ENCODE results near the gene XCL1.
A peak's percentile ranks its signal among the peaks of the same experiment; 100 is the strongest.
"Not testable (repeated sequence)": the region's sequence is repeated elsewhere in the genome, so short reads cannot be mapped to it uniquely, and the experiment has no call there.

Gene XCL1

DNA sequence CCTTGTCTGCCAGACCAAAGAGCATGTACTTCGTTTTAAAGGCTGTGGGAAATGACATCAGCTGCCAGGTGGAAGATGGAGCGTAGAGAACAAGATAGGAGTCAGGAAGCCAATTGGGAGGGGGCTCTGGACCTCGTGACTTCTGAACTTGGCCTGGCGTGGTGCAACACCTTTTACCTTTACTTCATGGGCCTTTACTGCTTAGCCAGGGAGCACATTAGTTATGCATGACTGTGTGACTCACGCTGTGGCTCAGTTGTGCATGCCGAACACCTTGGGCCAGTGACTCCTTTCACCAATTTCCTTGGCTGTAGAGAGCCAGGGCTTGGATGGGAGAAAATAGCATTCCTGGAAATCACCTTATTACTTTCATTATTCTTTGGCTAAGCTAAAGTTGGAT, 7.2 kb downstream of the XCL1 start:
- ATAC-seq (no peak), DNase-seq (no peak)
- Mint-ChIP-seq H3K9me3 (peaks cover 11 to 14% of the 10 kb centered on the region in 2 donors), H3K27ac (no peak overlapping the region), H3K4me3 (no peak overlapping the region), H3K4me1 (peaks cover 10% of the 10 kb centered on the region), H3K27me3 (no peaks in the 10 kb centered on the region)

DNA sequence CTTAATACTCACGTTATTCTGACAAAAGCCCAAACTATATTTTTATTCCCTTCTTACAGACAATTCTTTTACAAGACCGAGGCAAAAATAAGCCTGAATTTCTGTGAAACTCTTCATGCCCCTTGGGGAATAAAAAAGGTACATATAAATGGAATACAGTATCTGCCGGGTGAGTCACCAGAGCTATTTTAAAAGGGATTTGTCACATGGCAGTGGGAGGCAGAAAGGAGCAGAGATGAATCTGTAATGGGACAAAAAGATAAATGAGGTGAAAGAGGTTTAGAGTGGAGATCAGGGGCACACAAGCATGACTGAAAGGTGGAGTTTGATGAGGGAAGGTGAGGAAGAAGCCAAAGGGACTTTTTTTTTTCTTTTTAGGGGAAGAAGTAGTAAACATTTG, 8.8 kb downstream of the XCL1 start:
- H3K27ac Mint-ChIP-seq, result no peak overlapping the region
- H3K4me1 Mint-ChIP-seq, result no peaks in the 10 kb centered on the region
- H3K27me3 Mint-ChIP-seq, result no peaks in the 10 kb centered on the region
- peaks cover 11 to 14% of the 10 kb centered on the region in 2 donors for H3K9me3 Mint-ChIP-seq
- no peak overlapping the region for H3K4me3 Mint-ChIP-seq
- ATAC-seq, result no peak
- no peak for DNase-seq

DNA sequence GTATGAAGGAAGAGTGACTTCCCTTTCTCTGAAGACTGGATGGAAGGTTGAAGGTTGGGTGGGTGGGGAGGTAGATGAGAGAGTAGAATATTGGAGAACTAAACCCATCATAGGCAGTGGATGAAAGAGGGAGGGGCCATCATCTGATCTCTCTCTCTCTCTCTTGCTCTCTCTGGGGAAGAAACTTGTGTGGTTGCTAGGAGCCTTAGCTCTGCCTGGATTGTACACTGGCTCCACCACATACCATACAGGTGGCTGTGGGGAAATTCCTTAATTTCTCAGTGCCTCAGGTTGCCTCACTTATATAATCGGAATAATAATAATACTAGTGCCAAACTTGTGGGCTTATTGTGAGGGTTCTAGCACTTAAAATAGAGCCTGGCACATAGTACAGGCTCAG, 9.5 kb downstream of the XCL1 start:
- Mint-ChIP-seq H3K9me3 (peaks cover 11 to 14% of the 10 kb centered on the region in 2 donors), H3K27me3 (no peaks in the 10 kb centered on the region), H3K27ac (no peak overlapping the region), H3K4me3 (no peak overlapping the region), H3K4me1 (no peaks in the 10 kb centered on the region)
- ATAC-seq (no peak), DNase-seq (no peak)

DNA sequence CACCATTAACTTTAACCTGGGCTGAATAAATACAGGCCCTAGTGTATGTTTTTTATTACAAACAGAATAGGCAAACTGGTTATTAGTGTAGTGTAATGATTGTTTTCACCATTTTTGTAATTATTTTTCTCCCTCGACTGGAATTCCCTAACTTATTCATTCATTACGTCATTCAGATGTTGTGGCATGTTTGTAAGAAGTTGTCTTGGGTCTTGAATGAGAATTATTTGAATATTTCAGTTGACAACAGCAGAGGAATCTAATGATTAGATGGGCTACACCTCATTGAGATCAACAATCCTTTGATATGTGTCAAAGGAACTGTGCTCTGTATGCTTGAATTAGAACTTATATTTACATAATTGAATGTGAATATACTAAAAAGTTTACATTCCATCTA, 12.8 kb downstream of the XCL1 start:
- DNase-seq, result no peak
- no peaks in the 10 kb centered on the region for H3K27me3 Mint-ChIP-seq
- no peak for ATAC-seq
- peaks cover 11 to 14% of the 10 kb centered on the region in 2 donors for H3K9me3 Mint-ChIP-seq
- H3K4me3 Mint-ChIP-seq, result no peak overlapping the region
- H3K27ac Mint-ChIP-seq, result no peak overlapping the region
- no peaks in the 10 kb centered on the region for H3K4me1 Mint-ChIP-seq

DNA sequence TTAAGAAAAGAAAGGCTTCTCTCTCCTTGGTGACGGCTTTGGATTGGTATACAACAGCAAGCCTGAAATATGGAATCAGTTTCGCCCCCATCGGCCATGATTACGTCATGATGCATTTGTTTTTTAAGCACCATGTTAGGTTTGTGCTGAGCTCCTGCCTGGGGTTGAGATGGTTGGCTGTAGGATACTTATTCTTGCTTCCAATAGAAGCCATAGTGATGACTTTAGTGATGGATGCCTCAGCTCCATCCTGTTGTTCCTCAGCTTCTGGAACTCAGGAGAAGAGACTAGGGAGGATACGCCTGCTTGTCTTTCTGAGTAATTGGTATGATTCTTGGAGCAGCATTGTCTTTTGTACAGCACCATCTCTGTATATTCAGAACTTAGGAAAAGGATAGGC, 14.7 kb downstream of the XCL1 start:
- H3K4me3 Mint-ChIP-seq, result no peak overlapping the region
- peaks cover 11 to 14% of the 10 kb centered on the region in 2 donors for H3K9me3 Mint-ChIP-seq
- no peak overlapping the region for H3K27ac Mint-ChIP-seq
- H3K27me3 Mint-ChIP-seq, result no peaks in the 10 kb centered on the region
- no peak for DNase-seq
- no peaks in the 10 kb centered on the region for H3K4me1 Mint-ChIP-seq
- ATAC-seq, result no peak

DNA sequence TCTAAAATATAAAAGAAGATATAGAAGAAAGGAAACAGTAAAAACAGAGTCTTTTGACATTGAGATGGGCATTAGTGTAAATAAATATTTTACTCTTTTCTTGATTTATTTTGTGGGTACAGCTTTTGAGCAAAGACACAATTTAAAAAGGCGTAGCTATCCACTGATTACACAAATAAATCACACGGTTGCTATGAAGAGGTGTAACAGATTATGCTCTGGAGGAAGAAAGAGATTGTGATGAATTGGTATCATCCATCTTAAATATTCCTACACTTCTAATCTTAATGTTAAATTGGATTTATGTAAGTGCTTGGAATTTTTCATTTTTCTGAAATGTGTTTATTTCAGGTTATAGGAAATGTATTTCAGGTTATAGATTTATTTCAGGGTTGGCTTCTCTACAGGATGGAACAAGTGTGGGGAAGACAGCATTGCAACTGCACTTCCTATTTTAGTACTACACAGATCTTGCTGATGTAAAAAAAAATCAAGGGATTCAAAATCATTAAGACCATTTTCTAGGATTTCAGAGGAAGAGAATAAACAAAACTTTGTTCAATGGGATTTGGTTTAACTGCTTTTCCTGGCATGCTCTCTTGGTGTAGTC, 15.3 kb downstream of the XCL1 start:
- no peak for DNase-seq
- no peaks in the 10 kb centered on the region for H3K27me3 Mint-ChIP-seq
- H3K9me3 Mint-ChIP-seq, result peaks cover 11 to 14% of the 10 kb centered on the region in 2 donors
- H3K4me1 Mint-ChIP-seq, result no peaks in the 10 kb centered on the region
- no peak for ATAC-seq
- H3K4me3 Mint-ChIP-seq, result no peak overlapping the region
- no peak overlapping the region for H3K27ac Mint-ChIP-seq

DNA sequence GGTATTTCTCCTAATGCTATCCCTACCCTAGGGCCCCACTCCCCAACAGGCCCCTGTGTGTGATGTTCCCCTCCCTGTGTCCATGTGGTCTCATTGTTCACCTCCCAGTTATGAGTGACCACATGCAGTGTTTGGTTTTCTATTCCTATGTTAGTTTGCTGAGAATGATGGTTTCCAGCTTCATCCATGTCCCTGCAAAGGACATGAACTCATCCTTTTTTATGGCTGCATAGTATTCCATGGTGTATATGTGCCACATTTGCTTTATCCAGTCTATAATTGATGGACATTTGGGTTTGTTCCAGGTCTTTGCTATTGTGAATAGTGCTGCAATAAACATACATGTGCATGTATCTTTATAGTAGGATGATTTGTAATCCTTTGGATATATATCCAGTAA, 19.0 kb downstream of the XCL1 start:
- not testable (repeated sequence) for H3K27ac Mint-ChIP-seq, H3K27me3 Mint-ChIP-seq, H3K9me3 Mint-ChIP-seq, H3K4me3 Mint-ChIP-seq, DNase-seq, H3K4me1 Mint-ChIP-seq, ATAC-seq

DNA sequence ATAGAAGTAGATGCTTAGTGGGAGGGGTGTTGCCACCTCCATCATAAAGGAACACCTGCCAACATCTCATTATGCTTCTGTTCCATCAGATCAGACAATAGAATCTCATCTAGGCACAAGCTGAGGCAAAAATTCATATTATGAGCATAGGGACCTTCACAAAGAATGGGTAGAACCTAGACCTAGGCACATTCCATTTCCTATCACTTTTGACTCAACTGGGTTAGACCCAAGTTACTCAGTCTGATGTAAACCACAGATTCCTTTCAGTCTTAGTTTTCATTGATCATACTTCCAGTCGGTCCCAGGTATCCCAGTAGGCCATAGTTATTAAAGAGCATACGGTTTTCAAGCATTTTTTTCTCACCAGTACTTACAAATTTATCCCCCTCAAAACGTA, 21.7 kb downstream of the XCL1 start:
- H3K27me3 Mint-ChIP-seq, result no peaks in the 10 kb centered on the region
- H3K4me1 Mint-ChIP-seq, result no peaks in the 10 kb centered on the region
- no peak overlapping the region for H3K4me3 Mint-ChIP-seq
- DNase-seq (no peak), ATAC-seq (no peak)
- H3K27ac Mint-ChIP-seq, result no peak overlapping the region
- no peaks in the 10 kb centered on the region for H3K9me3 Mint-ChIP-seq

DNA sequence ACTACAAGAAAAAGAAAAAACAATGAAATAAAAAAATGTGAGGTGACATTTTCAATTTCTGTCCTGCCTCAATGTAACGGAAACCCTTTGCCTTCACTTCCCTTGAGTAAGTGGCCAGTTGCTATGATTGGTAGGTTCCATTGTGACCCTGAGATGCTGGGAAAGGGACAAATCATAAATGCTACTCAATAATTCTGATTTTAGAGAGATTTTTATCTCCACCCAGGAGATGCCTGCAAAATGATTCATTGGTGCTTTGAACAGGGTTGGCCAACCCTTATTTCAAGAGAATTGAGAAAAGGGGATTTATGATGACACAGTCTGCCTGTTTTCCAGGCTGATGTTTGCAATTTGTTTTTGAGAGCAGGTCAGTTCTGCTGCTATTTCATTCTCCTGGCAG, 22.5 kb downstream of the XCL1 start:
- ATAC-seq (no peak), DNase-seq (no peak)
- Mint-ChIP-seq H3K27me3 (no peaks in the 10 kb centered on the region), H3K27ac (no peak overlapping the region), H3K4me3 (no peak overlapping the region), H3K4me1 (no peaks in the 10 kb centered on the region), H3K9me3 (no peaks in the 10 kb centered on the region)

DNA sequence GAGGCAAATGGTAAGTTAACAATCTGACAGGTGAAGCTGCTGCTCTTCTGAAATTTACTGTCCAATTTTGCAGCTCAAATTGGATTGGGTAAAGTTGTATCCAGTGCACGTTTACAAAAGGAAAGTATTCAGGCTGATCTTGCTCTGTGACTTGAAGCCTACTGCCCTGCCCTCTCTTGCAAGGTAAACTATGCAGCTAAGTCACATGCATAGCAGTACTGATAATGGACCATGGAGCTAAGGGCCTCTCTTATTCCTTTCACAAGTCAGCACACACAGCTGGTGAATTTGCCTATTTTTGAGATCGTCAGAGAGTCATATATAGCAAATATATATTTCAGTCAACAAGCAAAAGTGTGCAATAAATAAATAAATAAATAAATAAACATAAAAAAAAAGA, 23.2 kb downstream of the XCL1 start:
- Mint-ChIP-seq H3K9me3 (no peaks in the 10 kb centered on the region), H3K4me1 (no peaks in the 10 kb centered on the region), H3K27me3 (no peaks in the 10 kb centered on the region), H3K4me3 (no peak overlapping the region), H3K27ac (no peak overlapping the region)
- no peak for DNase-seq
- ATAC-seq, result no peak

DNA sequence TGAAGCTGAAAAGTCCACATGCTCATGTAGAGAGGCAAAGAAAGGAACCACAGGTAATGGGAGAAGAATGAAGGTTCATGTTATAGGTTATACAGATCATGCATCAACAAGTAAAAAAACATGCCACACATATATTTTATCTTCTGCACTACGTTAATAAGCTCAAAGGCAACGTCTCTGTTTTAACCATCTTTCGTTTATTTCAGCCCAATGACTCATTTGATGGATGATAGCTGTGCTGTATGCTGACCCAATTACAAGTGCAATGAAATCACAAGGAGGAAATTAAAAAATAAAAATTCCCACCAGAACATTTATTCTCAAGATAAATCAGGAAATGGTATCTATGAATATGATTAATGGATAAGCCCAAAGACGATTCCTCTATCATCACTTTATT, 24.6 kb downstream of the XCL1 start:
- DNase-seq (no peak), ATAC-seq (no peak)
- no peaks in the 10 kb centered on the region for H3K9me3 Mint-ChIP-seq
- H3K4me1 Mint-ChIP-seq, result no peaks in the 10 kb centered on the region
- H3K4me3 Mint-ChIP-seq, result no peak overlapping the region
- H3K27ac Mint-ChIP-seq, result no peak overlapping the region
- no peaks in the 10 kb centered on the region for H3K27me3 Mint-ChIP-seq

DNA sequence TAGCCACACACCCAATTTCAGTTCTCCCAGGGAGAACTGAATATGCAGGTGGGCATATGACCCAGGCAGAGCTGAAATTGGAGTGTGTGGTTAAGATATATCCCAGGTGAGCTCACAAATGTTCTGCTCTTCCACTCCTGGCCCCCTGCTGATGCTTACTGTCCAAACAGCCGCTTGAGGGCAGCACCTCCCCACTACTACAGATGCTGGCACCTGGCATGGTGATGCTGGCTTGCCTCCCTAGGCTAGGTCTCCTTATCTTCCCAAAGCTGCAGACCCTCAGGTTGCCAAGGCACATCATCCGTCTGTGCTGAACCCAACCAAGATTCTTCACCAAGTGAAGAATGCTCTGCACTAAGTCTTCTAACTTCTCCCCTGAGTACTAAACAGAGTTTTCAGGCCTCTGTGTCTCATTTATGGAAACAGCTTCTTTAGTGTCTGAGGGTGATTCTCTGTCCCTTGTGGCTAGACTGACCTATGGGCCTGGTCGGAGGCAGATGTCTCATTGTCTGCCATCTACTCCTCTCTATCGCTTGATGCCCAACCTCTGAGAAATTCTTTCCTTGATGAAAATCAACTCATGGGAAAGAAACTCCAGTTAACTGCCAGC, 27.2 kb downstream of the XCL1 start:
- no peaks in the 10 kb centered on the region for H3K9me3 Mint-ChIP-seq
- no peaks in the 10 kb centered on the region for H3K27me3 Mint-ChIP-seq
- H3K4me3 Mint-ChIP-seq, result no peak overlapping the region
- ATAC-seq, result peak; percentile 88
- no peak overlapping the region for H3K27ac Mint-ChIP-seq
- H3K4me1 Mint-ChIP-seq, result no peaks in the 10 kb centered on the region
- DNase-seq, result peak; percentile 63 to 73

DNA sequence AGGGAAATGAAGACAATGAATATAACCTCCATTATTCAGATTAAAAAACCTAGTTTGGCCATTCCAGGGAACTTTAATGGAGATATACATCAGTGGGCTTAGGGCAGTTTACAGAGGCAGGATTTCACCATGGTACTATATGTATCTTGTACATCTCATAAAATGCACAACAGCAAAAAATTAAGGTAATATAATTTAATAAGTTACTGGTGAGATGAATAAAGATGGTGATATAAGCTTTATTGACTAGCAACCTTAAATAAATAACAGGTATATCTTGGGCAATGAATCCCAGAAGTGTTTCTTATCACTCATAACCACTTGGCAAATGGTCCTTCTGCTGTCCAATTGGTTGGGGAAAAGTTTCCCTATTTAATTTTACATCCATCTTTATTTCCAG, 29.0 kb downstream of the XCL1 start:
- Mint-ChIP-seq H3K4me1 (no peaks in the 10 kb centered on the region), H3K27me3 (no peaks in the 10 kb centered on the region), H3K4me3 (no peak overlapping the region), H3K9me3 (no peaks in the 10 kb centered on the region), H3K27ac (no peak overlapping the region)
- DNase-seq, result no peak
- no peak for ATAC-seq

DNA sequence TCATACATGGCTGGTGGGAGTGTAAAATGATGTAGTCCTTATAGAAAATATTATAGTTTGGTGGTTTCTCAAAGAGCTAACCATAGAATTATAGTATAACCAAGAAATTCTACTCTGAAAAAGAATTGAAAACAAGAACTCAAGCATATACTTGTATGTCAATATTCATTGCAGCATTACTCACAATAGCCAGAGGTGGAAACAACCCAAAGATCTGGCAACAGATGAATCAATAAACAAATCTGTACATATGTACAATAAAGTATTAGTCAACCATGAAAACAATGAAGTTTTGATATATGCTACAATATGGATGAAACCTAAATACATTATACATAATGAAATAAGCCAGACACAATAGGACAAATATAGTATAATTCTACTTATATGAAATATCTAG, 29.7 kb downstream of the XCL1 start:
- Mint-ChIP-seq H3K4me1 (no peaks in the 10 kb centered on the region), H3K27ac (no peak overlapping the region), H3K9me3 (no peaks in the 10 kb centered on the region), H3K4me3 (no peak overlapping the region), H3K27me3 (no peaks in the 10 kb centered on the region)
- ATAC-seq (no peak), DNase-seq (no peak)

DNA sequence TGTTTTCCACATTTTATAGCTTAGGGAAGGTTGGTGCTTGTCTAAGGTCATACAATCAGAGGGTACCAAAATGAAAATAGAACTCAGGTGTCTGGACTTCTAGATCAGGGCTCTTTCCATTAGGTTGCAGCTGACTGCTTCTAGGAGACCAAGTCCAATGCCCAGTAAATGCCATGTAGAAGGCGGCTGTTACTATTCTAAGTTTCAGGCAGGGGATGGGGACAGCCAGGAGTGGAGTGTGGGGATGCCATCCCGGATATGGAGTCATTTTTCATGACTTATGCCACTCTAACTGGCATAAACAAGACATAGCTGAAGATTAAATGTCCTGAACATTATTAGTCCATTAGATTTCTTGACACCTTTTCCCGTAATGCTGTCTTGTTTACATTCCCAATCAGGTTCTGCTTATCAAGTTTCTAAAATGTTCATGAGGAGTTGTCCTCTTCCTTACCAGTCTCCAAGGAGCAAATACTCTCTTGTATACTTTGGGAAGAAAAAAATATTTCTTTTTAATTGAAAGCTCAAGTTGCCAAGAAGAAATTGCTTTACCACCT, 31.5 kb downstream of the XCL1 start:
- no peak overlapping the region for H3K4me3 Mint-ChIP-seq
- DNase-seq (no peak), ATAC-seq (no peak)
- H3K4me1 Mint-ChIP-seq, result no peaks in the 10 kb centered on the region
- H3K27me3 Mint-ChIP-seq, result no peaks in the 10 kb centered on the region
- H3K9me3 Mint-ChIP-seq, result no peaks in the 10 kb centered on the region
- no peak overlapping the region for H3K27ac Mint-ChIP-seq

DNA sequence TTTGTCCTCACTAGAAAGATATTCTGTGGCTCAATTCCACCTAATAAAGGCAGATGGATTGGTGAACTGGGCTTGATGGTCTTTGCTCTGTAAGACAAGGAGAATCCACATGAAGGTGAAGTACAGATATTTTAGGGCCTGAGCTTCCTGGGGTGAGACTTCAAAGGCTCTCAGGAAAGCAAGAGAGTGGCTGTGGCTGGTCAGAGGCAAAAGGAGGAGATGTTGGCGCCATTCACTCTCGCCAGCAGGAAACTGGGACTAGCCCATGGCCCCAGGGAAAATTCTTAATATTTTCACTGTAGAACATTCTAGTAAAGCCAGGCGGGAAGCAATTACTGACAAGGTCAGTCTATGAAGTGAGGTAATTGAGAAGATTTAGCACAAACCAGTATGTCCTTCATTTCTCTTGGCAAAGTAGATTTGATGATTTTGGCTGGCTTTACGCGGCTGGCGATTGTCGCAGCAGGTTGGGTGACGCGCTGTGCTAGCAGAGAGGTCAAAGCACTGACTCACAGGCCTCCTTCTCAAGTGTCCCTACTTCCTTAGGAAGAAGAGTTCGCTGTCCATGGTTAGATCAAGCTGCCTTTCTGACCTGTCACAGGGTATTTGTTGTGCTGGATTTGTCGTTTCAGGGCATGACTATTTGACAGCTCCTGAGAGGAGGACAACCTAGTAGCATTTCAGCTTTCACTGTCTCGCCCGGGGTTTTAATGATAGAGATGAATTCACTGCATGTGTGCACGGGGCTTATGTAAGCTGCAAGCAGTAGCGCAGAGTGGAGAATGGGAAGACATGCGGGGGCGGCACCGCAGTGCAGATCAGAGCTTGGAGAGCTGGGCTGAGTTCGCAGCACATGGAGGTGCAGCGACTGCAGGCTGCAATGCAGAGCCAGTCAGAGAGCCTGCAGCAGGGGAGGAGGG, 32.7 kb downstream of the XCL1 start:
- Mint-ChIP-seq H3K4me1 (no peaks in the 10 kb centered on the region), H3K9me3 (no peaks in the 10 kb centered on the region), H3K27me3 (no peaks in the 10 kb centered on the region), H3K4me3 (no peak overlapping the region), H3K27ac (peak overlapping the region in 1 of 2 donors; percentile 4)
- DNase-seq, result no peak
- ATAC-seq, result no peak
